Germinal center (tissue), 1 donor: ENCODE measurements around the gene ICAM1.

Experiments
- DNase-seq: peaks from one replicate; pipeline ENCODE4 v3.0.0; 2012; ENCODE audit warnings: mixed read lengths, low spot score

Gene ICAM1

GRCh38 chr19:10293637-10294367, 22.9 kb downstream of the ICAM1 start:
- DNase-seq: no peak

DNA sequence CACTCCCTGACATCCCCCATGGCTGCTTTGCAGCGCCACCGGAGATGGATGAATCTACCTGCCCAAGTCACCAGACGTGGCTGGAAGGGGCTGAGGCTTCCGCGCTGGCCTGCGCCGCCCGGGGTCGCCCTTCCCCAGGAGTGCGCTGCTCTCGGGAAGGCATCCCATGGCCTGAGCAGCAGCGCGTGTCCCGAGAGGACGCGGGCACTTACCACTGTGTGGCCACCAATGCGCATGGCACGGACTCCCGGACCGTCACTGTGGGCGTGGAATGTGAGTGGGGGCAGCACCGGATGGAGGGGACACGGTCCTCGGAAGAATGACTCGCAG, 23.4 kb downstream of the ICAM1 start:
- no peak for DNase-seq

GRCh38 chr19:10295305-10295846, 24.5 kb downstream of the ICAM1 start:
- DNase-seq: peak; percentile 88

GRCh38 chr19:10295847-10296591, 25.1 kb downstream of the ICAM1 start:
- DNase-seq: peak; percentile 10

- no peak for DNase-seq
These were observed 28.9 kb downstream of the ICAM1 start for GRCh38 chr19:10299545-10300458.

- DNase-seq: no peak
These were observed 34.4 kb downstream of the ICAM1 start for GRCh38 chr19:10305139-10305806.

DNA sequence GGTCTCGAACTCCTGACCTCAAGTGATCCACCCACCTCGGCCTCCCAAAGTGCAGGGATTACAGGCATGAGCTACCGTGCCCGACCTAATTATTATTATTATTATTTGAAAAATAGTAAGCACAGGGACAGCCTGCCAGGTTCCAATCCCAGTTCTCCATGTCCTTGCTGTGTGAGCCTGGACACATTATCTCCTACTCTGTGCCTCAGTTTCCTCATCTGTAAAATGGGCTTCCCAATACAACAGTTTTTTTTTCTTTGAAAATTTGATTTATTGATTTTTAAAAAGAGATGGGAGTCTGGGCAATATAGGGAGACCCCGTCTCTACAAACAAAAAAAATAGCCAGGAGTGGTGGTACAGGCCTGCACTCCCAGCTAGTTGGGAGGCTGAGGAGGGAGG, 35.4 kb downstream of the ICAM1 start:
- DNase-seq: no peak

GRCh38 chr19:10309423-10309822, 38.5 kb downstream of the ICAM1 start, which contains the start of gene ZGLP1:
ZGLP1 (minus strand) TSS chr19:10309815.
- DNase-seq: no peak

DNA sequence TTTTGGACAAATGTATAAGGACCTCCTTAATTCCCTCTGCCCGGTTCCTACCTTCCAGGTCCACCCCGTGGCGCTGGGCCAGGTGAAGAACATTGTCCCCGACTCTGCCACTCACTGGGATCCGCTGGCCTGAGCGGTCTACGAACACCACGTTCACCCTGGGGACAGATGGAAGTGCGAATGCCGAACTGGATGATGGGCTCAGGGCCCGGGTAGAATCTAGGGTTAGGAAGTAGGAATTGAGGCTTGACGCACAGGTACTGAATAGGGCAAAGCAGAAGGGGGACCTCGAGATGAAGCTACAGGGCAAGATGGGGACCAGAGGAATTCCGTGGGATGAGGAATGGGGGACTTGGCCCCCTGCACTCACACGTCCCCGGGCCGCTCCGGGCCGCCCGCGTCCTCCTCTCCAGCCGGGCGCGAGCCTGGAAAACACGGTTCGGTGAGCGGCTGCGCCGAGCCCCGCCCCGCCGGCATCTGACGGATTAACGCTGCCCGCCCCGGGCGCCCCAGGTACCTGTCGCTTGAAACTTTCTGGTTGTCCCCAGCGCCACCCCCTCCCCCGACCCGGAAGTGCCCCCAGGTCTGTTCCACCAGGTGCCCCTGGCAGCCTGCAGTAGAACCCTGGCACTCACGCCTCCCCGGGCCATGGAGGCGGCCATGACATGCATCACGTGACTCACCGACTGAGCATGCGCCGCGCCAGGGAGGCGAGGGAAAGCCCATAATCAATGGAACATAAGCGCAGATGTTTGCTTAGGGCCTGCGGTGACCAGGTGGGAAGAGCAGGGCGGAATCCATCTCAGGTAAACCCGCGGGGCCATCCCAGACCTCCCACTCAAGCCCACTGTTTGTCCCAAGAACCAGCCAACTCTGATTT, 44.7 kb downstream of the ICAM1 start, which contains the start of gene FDX2:
TSS of gene FDX2 (minus strand) at position 681 of the 880 bp plus-strand sequence. CDS start at position 662, 19 bp downstream.
- DNase-seq: peak; percentile 87

DNA sequence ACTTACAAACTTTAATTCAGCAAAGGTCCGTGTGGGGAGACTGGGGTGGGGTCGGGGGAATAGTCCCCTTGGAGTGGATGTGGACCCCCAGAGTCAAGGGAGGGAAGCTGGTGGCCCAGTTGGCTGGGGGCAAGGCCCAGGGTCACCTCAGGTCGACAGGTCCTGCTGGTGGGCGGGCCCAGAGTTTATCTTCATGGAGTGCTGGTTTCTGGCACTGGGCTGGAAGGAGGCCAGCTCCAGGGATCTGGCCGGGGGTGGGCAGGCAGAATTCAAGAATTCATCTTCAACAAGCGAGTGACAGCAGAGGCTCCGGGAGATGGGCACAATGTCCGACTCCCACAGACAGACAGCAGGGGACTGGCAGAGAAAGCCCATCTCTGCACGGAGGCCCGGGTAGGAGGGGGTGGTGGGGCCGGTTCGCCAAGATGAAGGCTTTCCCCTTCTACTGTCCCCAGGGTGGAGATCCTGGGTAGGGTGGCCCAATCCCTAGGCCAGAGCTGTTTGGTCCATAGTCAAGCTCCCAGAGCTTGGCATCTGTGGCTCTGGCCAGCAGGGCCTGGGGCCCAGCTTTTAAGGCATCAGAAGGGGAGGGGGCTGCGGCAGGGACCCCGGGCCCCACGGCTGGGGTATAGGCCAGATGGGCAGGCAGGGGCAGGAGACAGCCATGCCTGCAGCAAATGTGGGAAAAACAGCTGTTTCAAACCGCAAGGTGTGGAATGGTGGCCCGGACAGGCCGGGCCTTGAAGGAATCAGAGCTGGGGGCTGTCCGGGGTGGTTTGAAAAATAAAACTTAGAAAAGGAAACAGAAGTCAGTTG, 45.5 kb downstream of the ICAM1 start:
- DNase-seq: no peak

DNA sequence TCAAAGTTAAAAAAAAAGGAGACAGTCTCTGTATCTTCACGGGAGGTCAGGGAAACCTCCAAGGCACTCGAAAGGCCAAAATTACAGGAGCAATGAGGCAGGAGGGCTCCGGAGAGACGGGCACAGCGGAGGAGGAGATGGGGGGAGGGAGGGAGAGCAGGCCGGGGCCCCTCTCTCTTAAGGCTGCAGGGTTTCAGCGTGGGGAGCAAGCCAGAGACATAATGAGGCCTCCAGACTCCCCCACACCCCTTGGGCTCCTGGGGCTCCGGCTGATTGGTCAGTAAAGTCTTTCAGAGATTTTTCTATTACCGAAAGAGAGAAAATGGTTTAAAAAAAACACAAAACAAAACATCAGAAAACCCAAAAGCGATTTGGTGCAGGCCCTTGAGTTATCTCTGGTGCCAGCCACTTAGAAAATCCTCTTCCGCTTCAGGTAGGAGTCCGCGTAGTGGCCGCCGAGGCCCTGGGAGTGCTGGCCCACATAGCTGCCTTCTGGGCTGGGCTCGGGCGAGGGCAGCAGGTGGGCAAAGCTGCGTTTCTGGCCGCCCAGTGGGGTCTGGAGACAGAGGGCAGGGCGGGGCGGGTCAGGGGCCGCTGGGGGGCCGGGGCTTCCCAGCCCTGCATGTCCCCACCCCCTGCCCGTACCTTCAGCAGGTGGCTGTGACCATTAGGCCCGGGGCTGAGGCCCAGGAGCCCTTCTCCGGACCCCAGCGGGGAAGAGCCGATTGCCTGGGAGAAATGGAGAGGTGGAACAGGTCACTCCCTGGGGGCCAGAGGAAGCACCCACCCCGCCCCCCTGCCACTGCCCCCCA, 46.3 kb downstream of the ICAM1 start:
- no peak for DNase-seq

GRCh38 chr19:10317857-10318462, 47.0 kb downstream of the ICAM1 start:
- DNase-seq: no peak

- no peak for DNase-seq
These were observed 48.1 kb downstream of the ICAM1 start for GRCh38 chr19:10318807-10319682.

- DNase-seq: no peak
These were observed 49.9 kb downstream of the ICAM1 start for GRCh38 chr19:10320602-10321416.

GRCh38 chr19:10321417-10321797, 50.5 kb downstream of the ICAM1 start:
- no peak for DNase-seq
